T-helper 1 cell treated with Interleukin-12 subunit alpha and Interleukin-12 subunit beta and Interleukin-4 antibody, amounts not matched to agents 30 μg/mL and 1 μg/mL, for 36 hours (primary cell): ENCODE data around the gene SMAD2.
"Not testable (repeated sequence)": the region's sequence is repeated elsewhere in the genome, so short reads cannot be mapped to it uniquely, and the experiment has no call there.

ENCODE experiments used
- H3K27ac Mint-ChIP-seq: one replicate; pipeline ENCODE4 v1.8.0; 2021; ENCODE audit warnings: mild to moderate bottlenecking, mixed read lengths
- H3K27me3 Mint-ChIP-seq: one replicate; pipeline ENCODE4 v1.8.0; 2021; ENCODE audit warnings: low read depth, mixed read lengths
- H3K36me3 Mint-ChIP-seq: one replicate; pipeline ENCODE4 v1.8.0; 2021; ENCODE audit warnings: low read depth, mixed read lengths
- H3K4me1 Mint-ChIP-seq: one replicate; pipeline ENCODE4 v1.8.0; 2021; ENCODE audit warnings: low read depth, mixed read lengths
- H3K4me3 Mint-ChIP-seq: one replicate; pipeline ENCODE4 v1.8.0; 2021; ENCODE audit warnings: mild to moderate bottlenecking, moderate library complexity, mixed read lengths
- H3K9me3 Mint-ChIP-seq: one replicate; pipeline ENCODE4 v1.8.0; 2021; ENCODE audit warnings: mixed read lengths

Gene SMAD2

DNA sequence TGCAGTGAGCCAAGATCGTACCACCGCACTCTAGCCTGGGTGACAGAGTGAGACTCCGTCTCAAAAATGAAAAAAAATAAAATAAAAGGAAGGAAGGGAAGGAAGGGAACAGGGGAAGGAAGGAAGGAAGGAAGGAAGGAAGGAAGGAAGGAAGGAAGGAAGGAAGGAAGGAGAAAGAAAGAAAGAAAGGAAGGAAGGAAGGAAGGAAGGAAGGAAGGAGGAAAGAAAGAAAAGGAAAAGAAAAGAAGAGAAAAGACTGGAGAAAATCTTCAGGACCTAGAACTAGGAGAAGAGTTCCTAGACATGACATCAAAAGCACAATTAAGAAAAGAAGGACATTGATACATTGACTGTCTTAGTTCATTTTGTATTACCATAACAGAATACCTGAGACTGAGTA is 163.3 kb downstream of the SMAD2 start:
- not testable (repeated sequence) for H3K9me3 Mint-ChIP-seq, H3K4me1 Mint-ChIP-seq, H3K27ac Mint-ChIP-seq, H3K36me3 Mint-ChIP-seq, H3K4me3 Mint-ChIP-seq
- peaks cover 21% of the 10 kb centered on the region for H3K27me3 Mint-ChIP-seq
